NB4 (cell line): ENCODE results near the gene TFE3.

ENCODE experiments used
- CTCF ChIP-seq: IDR thresholded peaks from one replicate; pipeline ENCODE4 v1.5.1; 2012; ENCODE audit warnings: low read depth, low read length
- TF ChIP-seq, protein P1 (sequence below): IDR thresholded peaks from 2 replicates; pipeline ENCODE4 v1.6.1; 2011; ENCODE audit warnings: low read depth, low read length

DNA sequence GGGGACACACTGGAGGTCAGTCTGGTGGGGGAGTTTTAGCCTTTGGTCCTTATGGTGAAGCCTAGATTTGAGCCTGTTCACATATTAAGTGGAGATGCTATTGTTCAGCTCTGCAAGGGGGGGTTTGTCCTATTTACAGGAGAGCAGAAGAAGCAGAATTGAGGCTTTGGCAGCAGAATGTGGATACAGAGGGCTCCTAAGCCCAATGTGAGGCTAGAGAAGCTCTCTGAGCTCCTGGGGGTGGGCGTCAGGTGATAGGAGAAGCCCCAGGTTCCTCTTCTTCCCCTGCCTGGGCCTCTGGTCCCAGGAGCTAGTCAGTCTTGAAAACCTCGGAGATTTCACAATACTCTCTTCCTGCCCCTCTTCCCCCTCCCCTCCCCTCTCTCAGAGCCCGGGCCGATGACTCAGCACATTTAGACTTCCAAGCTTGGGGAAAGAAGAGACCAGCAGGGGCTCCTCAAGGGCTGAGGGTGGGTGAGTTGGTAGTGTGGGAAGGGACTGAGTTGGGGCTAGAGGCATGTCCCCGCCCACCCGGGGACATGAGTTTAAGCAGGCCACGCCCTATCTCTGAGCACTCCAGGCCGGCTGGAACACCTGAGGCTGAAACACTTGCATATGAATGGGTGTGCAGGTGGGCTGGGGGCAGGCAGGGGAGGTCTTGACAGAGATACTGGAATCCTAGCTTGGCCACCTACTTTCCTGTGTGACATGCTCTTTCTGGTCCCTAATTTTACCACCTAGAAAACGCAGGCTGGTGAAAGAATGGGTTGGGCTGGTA is 3.4 kb downstream of the TFE3 start:
- TF ChIP-seq CTCF, result peak; percentile 3
- TF ChIP-seq, protein P1, sequence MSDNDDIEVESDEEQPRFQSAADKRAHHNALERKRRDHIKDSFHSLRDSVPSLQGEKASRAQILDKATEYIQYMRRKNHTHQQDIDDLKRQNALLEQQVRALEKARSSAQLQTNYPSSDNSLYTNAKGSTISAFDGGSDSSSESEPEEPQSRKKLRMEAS, result no peak
